Adipocyte (in vitro differentiated cells): ENCODE data around the gene PPFIA4.
A peak's percentile ranks its signal among the peaks of the same experiment; 100 is the strongest.

ENCODE experiments used
- DNase-seq: peaks from one replicate; pipeline ENCODE4 v3.0.0-alpha.2; 2015; ENCODE audit warnings: low read depth
- H3K27me3 ChIP-seq: replicated peaks from 2 replicates; pipeline ENCODE4 v1.7.0; 2013; ENCODE audit warnings: mild to moderate bottlenecking, low read length, moderate library complexity; ENCODE audit not compliant: control insufficient read depth, insufficient read depth
- H3K36me3 ChIP-seq: 2 replicates; pipeline ENCODE4 v1.7.0; 2013; ENCODE audit warnings: low read length, mild to moderate bottlenecking, moderate library complexity; ENCODE audit not compliant: control insufficient read depth, insufficient read depth, severe bottlenecking
- H3K4me1 ChIP-seq: 2 replicates; pipeline ENCODE4 v1.7.0; 2013; ENCODE audit warnings: mild to moderate bottlenecking, low read length, moderate library complexity; ENCODE audit not compliant: control insufficient read depth, insufficient read depth
- H3K4me3 ChIP-seq: 2 replicates; pipeline ENCODE4 v1.7.0; 2013; ENCODE audit warnings: mild to moderate bottlenecking, low read length, moderate library complexity
- H3K9ac ChIP-seq: 2 replicates; pipeline ENCODE4 v1.7.0; 2013; ENCODE audit warnings: mild to moderate bottlenecking, low read length, moderate library complexity
- H3K9me3 ChIP-seq: 2 replicates; pipeline ENCODE4 v1.7.0; 2013; ENCODE audit warnings: mild to moderate bottlenecking, low read length, moderate library complexity; ENCODE audit not compliant: control insufficient read depth

The PPFIA4 gene

GRCh38 chr1:203044546-203045250, 18.4 kb downstream of the PPFIA4 start:
- no peaks in the 10 kb centered on the region for H3K27me3 ChIP-seq
- no peak overlapping the region for H3K9ac ChIP-seq
- H3K4me3 ChIP-seq = no peak overlapping the region
- H3K9me3 ChIP-seq = no peaks in the 10 kb centered on the region
- H3K36me3 ChIP-seq = no peaks in the 10 kb centered on the region
- peaks cover 21% of the 10 kb centered on the region for H3K4me1 ChIP-seq
- DNase-seq = no peak

GRCh38 chr1:203045336-203045735, 19.0 kb downstream of the PPFIA4 start:
- DNase-seq = no peak
- Histone ChIP-seq H3K36me3 (no peaks in the 10 kb centered on the region), H3K9ac (no peak overlapping the region), H3K4me3 (no peak overlapping the region), H3K27me3 (no peaks in the 10 kb centered on the region), H3K9me3 (no peaks in the 10 kb centered on the region), H3K4me1 (peaks cover 21% of the 10 kb centered on the region)

- H3K27me3 ChIP-seq = no peaks in the 10 kb centered on the region
- H3K36me3 ChIP-seq = no peaks in the 10 kb centered on the region
- no peak for DNase-seq
- H3K9me3 ChIP-seq = no peaks in the 10 kb centered on the region
- no peak overlapping the region for H3K4me3 ChIP-seq
- H3K9ac ChIP-seq = no peak overlapping the region
- H3K4me1 ChIP-seq = peaks cover 21% of the 10 kb centered on the region
These were observed 19.7 kb downstream of the PPFIA4 start for GRCh38 chr1:203045821-203046594.

- H3K4me1 ChIP-seq = peaks cover 17% of the 10 kb centered on the region
- DNase-seq = peak; percentile 78
These were observed 20.8 kb downstream of the PPFIA4 start for GRCh38 chr1:203046984-203047630.

GRCh38 chr1:203048086-203048485, 21.8 kb downstream of the PPFIA4 start:
- Histone ChIP-seq H3K9ac (no peak overlapping the region), H3K9me3 (no peaks in the 10 kb centered on the region), H3K4me1 (peaks cover 17% of the 10 kb centered on the region), H3K36me3 (no peaks in the 10 kb centered on the region), H3K4me3 (no peak overlapping the region), H3K27me3 (peaks cover 4% of the 10 kb centered on the region)
- no peak for DNase-seq

More at GRCh38 chr1:203046984-203047630, 20.8 kb downstream of the PPFIA4 start:
- H3K9me3 ChIP-seq = no peaks in the 10 kb centered on the region
- no peaks in the 10 kb centered on the region for H3K36me3 ChIP-seq
- peak overlapping the region; percentile 50 for H3K4me3 ChIP-seq
- peaks cover 4% of the 10 kb centered on the region for H3K27me3 ChIP-seq
- peak overlapping the region; percentile 1 for H3K9ac ChIP-seq

GRCh38 chr1:203048555-203049051, 22.3 kb downstream of the PPFIA4 start:
- Histone ChIP-seq H3K36me3 (no peaks in the 10 kb centered on the region), H3K4me1 (peaks cover 17% of the 10 kb centered on the region), H3K9ac (no peak overlapping the region), H3K9me3 (no peaks in the 10 kb centered on the region), H3K4me3 (no peak overlapping the region), H3K27me3 (peaks cover 4% of the 10 kb centered on the region)
- no peak for DNase-seq

- H3K4me1 ChIP-seq = peaks cover 17% of the 10 kb centered on the region
- DNase-seq = no peak
- H3K27me3 ChIP-seq = peaks cover 4% of the 10 kb centered on the region
- no peaks in the 10 kb centered on the region for H3K36me3 ChIP-seq
- H3K4me3 ChIP-seq = no peak overlapping the region
- no peak overlapping the region for H3K9ac ChIP-seq
- H3K9me3 ChIP-seq = no peaks in the 10 kb centered on the region
These were observed 22.8 kb downstream of the PPFIA4 start for GRCh38 chr1:203049077-203049476.

- Histone ChIP-seq H3K27me3 (peaks cover 4% of the 10 kb centered on the region), H3K4me1 (peaks cover 17% of the 10 kb centered on the region), H3K9me3 (no peaks in the 10 kb centered on the region), H3K4me3 (no peak overlapping the region), H3K9ac (no peak overlapping the region), H3K36me3 (no peaks in the 10 kb centered on the region)
- no peak for DNase-seq
These were observed 23.4 kb downstream of the PPFIA4 start for GRCh38 chr1:203049576-203050180.

- no peak for DNase-seq
- Histone ChIP-seq H3K9me3 (no peaks in the 10 kb centered on the region), H3K4me1 (peaks cover 17% of the 10 kb centered on the region), H3K36me3 (no peaks in the 10 kb centered on the region), H3K27me3 (peaks cover 4% of the 10 kb centered on the region), H3K4me3 (no peak overlapping the region), H3K9ac (no peak overlapping the region)
These were observed 24.5 kb downstream of the PPFIA4 start for GRCh38 chr1:203050826-203051225.

- Histone ChIP-seq H3K36me3 (no peaks in the 10 kb centered on the region), H3K4me3 (no peak overlapping the region), H3K4me1 (peaks cover 8% of the 10 kb centered on the region), H3K9me3 (no peaks in the 10 kb centered on the region), H3K27me3 (peaks cover 4% of the 10 kb centered on the region), H3K9ac (no peak overlapping the region)
- DNase-seq = no peak
These were observed 25.6 kb downstream of the PPFIA4 start for GRCh38 chr1:203051841-203052324.

GRCh38 chr1:203052601-203053000, 26.3 kb downstream of the PPFIA4 start:
- Histone ChIP-seq H3K9ac (no peak overlapping the region), H3K4me1 (peaks cover under 1% of the 10 kb centered on the region), H3K4me3 (no peak overlapping the region), H3K9me3 (no peaks in the 10 kb centered on the region), H3K27me3 (peaks cover 7% of the 10 kb centered on the region), H3K36me3 (no peaks in the 10 kb centered on the region)
- DNase-seq = no peak
